ENCODE results near the gene SLC26A3.

The SLC26A3 gene

DNA sequence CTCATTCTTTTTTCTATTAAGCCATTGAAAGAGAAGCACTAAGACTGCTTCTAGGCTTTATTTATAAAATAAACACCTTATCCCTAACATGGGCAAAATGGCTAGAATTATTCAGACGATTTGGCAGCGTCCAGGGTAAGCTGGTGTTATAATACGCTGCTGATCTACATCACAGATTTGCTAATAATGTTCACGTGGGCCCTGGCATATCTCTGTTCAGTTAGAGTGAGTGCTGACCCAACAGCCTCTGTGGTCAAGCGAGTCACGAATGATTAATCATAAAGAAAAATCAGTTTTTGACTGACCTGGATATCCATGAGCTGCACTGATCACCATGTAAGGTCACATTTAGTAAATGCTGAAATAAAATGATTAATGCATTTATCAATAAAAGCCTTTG lies 87.5 kb downstream of the SLC26A3 start:
- Histone ChIP-seq H3K36me3 (ENCODE audit: insufficient read depth, low read length) (no peaks in the 10 kb centered on the region), H3K4me1 (ENCODE audit: insufficient read depth, low read length) (no peaks in the 10 kb centered on the region), H3K9ac (ENCODE audit: low read depth, low read length) (no peak overlapping the region), H3K9me3 (ENCODE audit: insufficient read depth, low read depth, low read length) (no peaks in the 10 kb centered on the region), H3K27ac (ENCODE audit: low read depth, low read length) (no peak overlapping the region), H3K27me3 (ENCODE audit: insufficient read depth, low read length) (no peaks in the 10 kb centered on the region), H3K4me3 (ENCODE audit: low read length) (no peak overlapping the region)
- 93% methylated on average over 6 of the region's 6 CpGs for WGBS
